DLD1 (cell line): Measurements from ENCODE around the gene BRIP1.
"Not testable (repeated sequence)": the region's sequence is repeated elsewhere in the genome, so short reads cannot be mapped to it uniquely, and the experiment has no call there.

Experiments used
- in situ Hi-C: cut with HindIII; loops from 2 replicates; pipeline ENCODE4 v1.10.0; 2017; ENCODE audit warnings: low sequenced_read_pairs

Gene BRIP1

DNA sequence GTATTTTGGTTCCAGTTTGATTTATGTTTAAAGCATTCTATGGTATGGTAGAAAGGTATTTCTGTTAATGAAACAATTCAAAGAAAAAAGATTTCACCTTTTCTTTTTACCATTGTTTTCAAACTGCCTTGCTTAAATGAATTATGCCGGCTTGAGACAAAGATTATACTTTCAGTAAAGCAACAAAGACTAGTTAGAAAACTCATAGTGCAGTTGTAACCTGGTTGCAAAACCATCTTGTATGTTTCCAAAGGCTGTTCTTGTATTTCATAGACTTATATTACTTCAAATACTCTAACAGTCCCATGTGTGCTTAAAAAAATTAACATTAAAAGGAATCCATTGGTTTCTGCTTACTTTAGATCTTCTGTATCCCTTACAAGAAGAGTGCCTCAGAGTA, 153.8 kb downstream of the BRIP1 start:
- in situ Hi-C loops = no loop called here

DNA sequence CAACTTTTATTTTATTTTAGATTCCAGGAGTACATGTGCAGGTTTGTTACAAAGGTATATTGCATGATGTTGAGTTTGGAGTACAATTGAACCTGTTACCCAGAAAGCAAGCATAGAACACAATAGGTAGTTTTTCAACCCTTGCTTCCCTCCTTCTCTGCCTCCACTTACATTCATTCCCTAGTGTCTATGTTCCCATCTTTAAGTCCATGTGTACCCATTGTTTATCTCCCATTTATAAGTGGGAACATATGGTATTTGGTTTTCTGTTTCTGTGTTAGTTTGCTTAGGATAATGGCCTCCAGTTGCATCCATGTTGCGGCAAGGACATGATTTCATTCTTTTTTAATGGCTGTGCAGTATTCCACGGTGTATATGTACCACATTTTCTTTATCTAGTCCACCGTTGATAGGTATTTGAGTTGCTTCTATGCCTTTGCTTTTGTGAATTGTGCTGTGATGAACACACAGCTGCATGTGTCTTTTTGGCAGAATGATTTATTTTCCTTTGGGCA, 158.3 kb downstream of the BRIP1 start:
- in situ Hi-C loops = no loop called here

DNA sequence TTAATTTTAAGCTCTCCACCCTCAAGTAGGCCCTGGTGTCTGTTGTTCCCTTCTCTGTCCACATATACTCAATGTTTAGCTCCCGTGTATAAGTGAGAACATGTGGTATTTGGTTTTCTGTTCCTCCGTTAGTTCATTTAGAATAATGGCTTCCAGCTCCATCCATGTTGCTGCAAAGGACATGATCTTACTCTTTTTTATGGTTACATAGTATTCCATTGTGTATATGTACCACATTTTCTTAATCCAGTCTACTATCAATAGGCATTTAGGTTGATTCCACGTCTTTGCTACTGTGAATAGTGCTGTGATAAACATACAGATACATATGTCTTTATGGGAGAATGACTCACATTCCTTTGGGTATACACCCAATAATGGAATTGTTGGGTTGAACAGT, 160.9 kb downstream of the BRIP1 start:
- in situ Hi-C loops = no loop called here

DNA sequence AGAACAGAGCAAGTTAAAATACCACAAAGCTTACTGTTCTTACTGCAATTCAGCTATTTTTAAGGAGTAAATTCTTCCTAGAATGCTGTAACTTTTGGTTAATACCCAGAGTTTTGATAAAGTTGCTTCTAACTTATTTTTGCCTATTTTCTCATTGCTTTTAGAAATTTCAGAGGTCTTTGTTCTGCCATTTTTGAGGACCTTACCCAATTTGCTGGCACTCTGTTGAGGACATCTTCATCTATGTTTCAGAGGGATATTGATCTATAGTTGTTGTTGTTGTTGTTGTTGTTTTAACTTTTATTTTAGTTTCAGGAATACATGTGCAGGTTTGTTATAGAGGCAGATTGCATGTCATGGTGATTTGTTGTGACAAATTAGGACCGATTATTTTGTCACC, 161.3 kb downstream of the BRIP1 start:
- in situ Hi-C loops = no loop called here

DNA sequence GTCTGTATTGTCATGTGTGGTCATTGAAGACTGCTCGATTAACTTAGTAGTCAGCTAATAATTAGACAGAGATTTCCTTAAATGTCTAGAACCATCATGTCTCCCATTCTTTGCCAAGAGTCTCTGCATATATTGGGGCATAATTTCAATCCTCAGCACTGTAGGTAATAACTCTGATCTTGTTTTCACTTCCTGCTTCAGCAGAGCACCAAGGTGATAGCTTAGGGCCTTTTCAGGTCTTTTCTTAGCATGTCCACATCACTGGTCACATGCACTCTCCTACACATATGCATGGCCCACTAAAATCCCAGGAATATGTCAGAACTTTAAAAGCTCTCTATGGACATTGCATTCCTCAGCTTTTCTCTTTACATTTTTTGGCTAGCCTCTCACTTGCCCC, 162.0 kb downstream of the BRIP1 start:
- in situ Hi-C loops = no loop called here

DNA sequence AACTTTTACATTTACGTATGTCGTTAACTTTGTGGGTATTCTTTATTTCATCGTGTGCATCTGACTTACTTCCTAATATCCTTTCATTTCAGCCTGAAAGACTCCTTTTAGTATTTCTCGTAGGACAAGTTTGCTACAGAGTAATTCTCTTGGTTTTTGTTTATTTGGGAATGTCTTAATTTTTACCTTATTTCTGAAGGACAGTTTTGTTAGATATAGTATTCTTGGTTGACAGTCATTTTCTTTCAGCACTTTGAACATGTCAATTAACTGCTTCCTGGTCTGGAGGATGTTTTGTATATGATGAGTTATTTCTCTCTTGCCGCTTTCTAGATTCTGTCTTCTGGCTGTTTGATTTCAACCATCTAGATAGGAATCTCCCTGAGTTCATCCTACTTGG, 163.1 kb downstream of the BRIP1 start:
- in situ Hi-C loops = no loop called here

DNA sequence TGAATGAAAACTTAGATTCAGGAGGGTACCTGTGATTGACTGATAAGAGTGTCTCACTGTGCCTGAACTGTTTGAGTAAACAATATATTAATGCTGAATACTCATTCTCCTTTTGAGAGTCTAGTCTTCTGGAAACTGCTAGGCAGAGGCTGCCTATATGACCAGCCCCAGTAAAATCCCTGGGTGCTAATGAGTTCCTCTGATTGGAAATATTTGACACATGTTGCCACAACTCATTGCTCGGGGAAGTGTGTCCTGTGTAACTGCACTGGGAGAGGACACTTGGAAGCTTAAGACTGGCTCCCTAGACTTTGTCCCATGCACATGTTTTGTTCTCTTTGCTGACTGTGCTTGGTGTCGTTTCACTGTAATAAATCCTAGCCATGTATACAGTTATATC, 163.6 kb downstream of the BRIP1 start:
- in situ Hi-C loops = no loop called here

DNA sequence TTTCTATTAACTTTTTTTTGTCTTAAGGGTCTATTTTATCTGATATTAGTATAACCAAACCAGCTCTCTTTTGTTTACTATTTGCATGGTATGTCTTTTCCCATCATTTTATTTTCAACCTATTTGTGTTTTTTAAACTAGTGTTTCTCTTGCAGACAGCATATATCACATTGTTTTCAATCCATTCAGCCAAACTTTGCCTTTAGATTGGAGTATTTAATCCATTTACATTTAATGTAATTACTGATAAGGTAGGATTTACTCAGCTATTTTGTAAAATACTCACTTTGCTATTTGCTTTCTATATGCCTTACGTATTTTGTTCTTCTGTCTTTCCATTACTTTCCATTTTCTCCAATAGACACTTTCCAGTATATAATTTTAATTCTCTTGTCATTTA, 164.3 kb downstream of the BRIP1 start:
- in situ Hi-C loops = no loop called here

DNA sequence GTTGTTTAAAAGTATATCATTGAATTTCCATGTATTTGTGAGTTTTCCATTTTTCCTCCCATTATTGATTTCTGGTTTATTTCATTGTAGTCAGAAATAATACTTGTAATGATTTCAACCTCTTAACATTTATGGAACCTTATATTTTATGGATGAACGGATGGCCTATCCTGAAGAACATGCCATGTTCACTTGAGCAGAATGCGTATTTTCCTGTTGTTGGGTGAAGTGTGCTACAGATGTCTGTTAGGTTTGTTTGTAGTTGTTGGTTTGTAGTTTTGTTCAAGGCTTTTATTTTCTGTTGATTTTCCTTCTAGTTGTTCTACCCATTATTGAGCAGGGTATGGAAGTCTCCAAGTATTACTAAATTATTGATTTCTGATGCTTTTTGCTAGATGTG, 165.1 kb downstream of the BRIP1 start:
- in situ Hi-C loops = no loop called here

DNA sequence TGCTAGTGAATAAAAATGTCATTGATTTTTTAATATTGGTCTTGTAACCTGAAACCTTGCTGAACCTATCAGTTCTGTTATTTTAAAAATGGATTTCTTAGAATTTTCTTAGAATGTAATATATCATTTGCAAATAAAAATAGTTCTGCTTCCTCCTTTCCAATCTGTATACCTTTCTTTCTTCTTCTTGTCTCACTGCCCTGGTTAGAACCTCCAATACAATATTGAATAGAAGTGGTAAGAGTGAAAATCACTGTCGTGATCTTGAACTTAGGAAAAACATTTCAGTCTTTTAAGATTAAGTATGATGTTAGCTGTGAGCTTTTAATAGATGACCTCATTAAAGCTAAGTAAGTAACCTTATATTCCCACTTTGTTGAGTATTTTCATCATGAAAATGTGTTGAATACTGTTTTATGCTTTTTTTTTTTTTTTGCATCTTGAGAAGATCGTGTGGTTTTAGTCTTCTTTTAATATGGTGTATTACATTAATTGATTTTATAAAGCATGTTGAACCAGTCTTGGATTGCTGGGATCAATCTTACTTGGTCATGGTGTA, 167.5 kb downstream of the BRIP1 start:
- in situ Hi-C loops = no loop called here

DNA sequence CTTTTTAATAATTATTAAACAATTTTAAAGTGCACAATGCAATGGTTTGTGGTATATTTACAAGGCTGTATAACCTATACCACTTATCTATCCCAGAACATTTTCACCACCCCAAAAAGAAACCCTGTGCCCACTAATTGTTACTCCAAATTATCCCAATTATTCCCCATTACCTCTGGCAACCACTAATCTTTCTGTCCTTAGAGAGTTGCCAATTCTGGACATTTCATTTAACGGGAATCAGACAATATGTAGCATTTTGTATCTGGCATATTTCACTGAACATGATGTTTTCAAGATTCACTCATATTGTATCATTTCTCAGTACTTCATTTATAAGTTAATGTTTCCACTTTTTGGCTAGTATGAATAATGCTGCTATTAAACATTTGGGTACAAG, 169.2 kb downstream of the BRIP1 start:
- in situ Hi-C loops = no loop called here

DNA sequence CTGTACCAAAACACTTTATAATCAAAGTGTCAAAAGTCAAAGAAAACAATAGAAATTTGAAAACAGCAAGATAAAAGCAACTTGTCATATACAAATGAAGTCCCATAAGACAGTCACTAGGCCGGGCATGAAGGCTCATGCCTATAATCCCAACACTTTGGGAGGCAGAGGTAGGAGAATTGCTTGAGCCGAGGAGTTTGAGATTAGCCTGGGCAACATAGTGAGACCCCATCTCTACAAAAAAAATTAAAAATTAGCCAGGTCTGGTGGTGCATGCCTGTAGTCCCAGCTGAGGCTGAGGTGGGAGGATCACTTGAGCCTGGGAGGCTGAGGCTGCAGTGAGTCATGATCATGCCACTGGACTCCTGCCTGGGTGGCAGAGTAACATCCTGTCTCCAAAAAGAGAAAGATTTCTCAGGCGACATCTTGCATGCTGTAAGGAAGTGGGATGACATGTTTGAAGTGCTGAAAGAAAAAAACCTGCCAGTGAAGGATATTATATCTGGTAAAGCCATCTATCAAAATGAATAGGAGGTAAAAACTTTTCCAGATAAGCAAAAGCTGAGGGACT, 173.6 kb downstream of the BRIP1 start:
- in situ Hi-C loops = no loop called here

DNA sequence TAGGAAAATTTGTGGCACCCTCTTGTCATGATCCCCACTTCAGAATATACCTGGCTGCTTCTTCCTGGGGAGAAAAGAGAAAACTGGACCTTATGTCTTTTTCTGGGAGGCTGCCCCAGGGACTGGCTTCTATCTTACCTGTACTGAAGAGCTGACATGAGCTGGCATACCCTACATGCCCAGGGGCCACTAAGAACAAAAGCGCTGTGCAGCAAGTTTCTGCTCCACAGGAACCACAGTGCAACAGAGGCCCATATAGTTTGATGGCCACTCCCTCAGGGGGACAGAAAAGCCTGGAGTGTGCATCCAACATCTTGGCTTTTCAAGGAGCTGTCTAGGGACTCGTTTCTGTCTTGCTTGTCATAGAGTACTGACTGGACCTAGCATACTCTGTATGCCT, 175.6 kb downstream of the BRIP1 start:
- in situ Hi-C loops = no loop called here

DNA sequence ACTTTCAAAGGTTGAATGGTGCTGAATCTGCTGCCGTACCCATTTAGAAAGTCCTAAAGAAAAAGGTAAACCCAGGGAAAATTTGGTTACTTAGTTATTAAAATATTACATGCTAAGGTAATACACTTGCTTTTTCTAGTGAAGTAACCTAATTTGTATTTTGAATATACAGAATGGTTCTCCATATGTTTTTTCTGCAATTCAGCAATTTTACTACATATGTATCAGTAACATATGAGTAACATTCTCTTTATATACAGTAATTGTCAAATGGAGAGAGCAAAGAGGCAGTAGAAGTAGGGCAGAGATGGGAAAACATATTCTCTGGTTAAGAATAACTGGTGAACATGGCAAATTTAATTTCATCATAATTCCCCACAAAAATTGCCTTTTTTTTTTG, 177.2 kb downstream of the BRIP1 start:
- in situ Hi-C loops = no loop called here

DNA sequence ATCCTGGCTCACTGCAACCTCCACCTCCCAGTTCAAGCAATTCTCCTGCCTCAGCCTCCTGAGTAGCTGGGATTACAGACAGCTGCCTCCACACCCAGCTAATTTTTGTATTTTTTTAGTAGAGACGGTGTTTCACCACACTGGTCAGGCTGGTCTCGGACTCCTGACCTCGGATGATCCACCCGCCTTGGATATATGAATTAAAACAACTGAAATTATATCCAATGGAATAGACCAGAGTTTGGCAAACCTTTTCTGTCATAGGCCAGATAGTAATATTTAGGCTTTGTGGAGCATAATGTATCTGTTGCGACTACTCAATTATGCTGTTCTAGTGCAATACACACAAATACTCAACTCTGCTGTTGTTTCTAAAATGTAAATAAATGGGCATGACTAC, 178.5 kb downstream of the BRIP1 start:
- in situ Hi-C loops = no loop called here

DNA sequence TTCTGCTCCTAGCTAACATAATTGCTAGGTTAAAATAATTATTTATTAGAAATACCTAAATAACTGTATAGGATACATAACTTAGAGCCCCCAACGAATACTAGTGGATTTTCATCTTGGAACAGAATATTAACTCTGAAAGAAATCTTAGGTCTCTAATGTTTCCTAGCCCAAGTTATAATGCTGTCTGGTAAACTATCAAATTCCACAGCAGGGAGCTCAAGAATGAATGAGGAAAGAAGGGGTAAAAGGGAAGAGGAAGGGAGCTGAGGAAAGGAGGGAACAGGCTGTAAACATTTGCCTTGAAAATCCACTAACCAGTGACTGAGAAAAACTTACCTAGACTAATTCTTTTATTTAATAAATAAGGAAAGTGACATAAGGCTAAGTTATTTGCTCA, 179.2 kb downstream of the BRIP1 start:
- in situ Hi-C loops = no loop called here

DNA sequence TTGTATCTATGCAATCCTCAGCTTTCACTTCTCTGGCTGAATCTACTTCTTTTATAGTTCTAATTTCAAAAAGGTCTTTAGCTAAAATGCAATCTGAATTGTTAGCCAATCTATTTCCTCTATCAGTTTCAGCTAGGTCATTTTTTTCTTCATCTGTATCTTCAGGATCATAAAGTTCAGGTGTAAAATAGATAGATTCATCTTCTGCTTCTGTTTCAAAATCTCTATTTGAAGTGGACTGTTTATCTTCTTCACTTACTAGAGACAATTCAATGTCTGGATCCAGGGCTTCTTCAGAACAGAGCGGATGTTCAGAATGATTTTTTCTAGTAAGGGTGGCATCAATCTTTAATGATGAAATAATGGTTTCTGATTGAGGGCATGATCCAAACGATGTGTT, 179.9 kb downstream of the BRIP1 start:
- in situ Hi-C loops = no loop called here

DNA sequence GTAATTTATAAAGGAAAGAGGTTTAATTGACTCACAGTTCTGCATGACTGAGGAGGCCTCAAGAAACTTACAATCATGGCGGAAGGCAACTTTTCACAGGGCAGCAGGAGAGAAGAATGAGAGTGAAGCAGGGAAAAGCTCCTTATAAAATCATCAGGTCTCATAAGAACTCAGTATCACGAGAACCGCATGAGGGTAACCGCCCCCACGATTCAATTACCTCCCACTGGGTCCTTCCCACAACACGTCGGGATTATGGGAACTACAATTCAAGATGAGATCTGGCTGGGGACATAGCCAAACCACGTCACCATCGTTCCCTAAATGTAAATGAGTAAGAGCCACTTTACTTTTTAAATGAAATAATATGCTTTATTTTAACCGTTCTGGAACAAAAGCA, 182.4 kb downstream of the BRIP1 start:
- in situ Hi-C loops = no loop called here

DNA sequence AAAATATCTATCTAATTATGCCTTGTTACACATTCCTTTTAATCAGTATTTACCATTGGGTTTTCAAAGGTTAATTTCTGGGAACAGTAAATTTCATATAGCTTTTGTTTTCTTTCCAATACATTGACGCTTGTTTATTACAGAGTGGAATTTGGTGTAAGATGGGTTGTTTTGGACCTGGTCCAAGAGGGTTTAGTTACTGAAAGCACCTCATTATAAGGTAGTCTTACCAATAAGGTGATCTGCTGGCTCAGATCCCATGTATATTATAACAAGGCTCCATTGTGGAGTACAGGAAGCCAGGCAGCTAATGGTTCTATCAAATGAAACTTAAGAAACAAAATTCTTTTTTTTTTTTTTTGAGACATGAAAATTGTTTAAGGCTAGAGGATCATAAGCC, 185.0 kb downstream of the BRIP1 start:
- in situ Hi-C loops = no loop called here

DNA sequence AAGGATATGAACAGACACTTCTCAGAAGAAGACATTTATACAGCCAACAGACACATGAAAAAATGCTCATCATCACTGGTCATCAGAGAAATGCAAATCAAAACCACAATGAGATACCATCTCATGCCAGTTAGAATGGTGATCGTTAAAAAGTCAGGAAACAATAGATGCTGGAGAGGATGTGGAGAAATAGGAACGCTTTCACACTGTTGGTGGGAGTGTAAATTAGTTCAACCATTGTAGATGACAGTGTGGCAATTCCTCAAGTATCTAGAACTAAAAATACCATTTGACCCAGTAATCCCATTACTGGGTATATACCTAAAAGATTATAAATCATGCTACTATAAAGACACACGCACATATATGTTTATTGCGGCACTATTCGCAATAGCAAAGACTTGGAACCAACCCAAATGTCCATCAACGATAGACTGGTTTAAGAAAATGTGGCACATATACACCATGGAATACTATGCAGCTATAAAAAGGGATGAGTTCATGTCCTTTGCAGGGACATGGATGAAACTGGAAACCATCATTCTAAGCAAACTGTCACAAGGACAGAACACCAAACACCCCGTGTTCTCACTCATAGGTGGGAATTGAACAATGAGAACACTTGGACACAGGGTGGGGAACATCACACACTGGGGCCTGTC, 186.0 kb downstream of the BRIP1 start:
- in situ Hi-C loops = not testable (repeated sequence)

DNA sequence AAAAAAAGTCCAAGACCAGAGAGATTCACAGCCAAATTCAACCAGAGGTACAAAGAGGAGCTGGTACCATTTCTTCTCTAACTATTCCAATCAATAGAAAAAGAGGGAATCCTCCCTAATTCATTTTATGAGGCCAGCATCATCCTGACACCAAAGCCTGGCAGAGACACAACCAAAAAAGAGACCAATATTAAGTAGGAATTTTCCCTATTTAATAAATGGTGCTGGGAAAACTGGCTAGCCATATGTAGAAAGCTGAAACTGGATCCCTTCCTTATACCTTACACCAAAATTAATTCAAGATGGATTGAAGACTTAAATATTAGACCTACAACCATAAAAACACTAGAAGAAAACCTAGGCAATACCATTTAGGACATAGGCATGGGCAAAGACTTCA, 186.8 kb downstream of the BRIP1 start:
- in situ Hi-C loops = not testable (repeated sequence)

DNA sequence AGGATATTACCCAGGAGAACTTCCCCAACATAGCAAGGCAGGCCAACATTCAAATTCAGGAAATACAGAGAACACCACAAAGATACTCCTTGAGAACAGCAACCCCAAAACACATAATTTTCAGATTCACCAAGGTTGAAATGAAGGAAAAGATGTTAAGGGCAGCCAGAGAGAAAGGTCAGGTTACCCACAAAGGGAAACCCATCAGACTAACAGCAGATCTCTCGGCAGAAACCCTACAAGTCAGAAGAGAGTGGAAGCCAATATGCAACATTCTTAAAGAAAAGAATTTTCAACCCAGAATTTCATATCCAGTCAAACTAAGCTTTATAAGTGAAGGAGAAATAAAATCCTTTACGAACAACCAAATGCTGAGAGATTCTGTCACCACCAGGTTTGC, 188.7 kb downstream of the BRIP1 start:
- in situ Hi-C loops = not testable (repeated sequence)
